Mucosa of descending colon (tissue), 3 donors: ENCODE measurements around the gene STING1. TPM values are rescaled to one million over a fixed set of nuclear protein-coding genes. Genes with fewer than 3 reads are reported as not detected.

ENCODE experiments used
- ATAC-seq: fragments of 200-7000 bp; cut with Tn5 transposase; one replicate; pipeline ENCODE4 v1.9.1; 2020; ENCODE audit warnings: mild to moderate bottlenecking, moderate library complexity
- DNase-seq, 3 donors: peaks; one replicate each; pipeline ENCODE4 v3.0.0-alpha.2; 2020
- H3K36me3 ChIP-seq: fragments of 200-600 bp; one replicate; pipeline ENCODE4 v1.8.0; 2021; ENCODE audit warnings: low read depth, mild to moderate bottlenecking
- H3K4me1 ChIP-seq: fragments of 200-600 bp; one replicate; pipeline ENCODE4 v1.8.0; 2021; ENCODE audit warnings: low read depth, mild to moderate bottlenecking
- H3K4me3 ChIP-seq: fragments of 200-600 bp; one replicate; pipeline ENCODE4 v1.8.0; 2021; ENCODE audit warnings: mild to moderate bottlenecking
- H3K9me3 ChIP-seq: fragments of 200-600 bp; one replicate; pipeline ENCODE4 v1.8.0; 2021; ENCODE audit warnings: mild to moderate bottlenecking
- CTCF ChIP-seq: fragments of 200-600 bp; IDR thresholded peaks from one replicate; pipeline ENCODE4 v1.8.0; 2022; ENCODE audit warnings: antibody characterized with exemption, mild to moderate bottlenecking
- intact Hi-C, 2 donors: fragments of 100-400 bp; cut with DNase I in 1 of 2; cut with micrococcal nuclease in 1 of 2; formaldehyde crosslinking; loops; one replicate each; pipeline versions ENCODE4 v1.11.0 to v1.11.1; 2022; cut with DNase I, micrococcal nuclease
- total RNA-seq, 3 donors: library from RNA; stranded (reverse); fragmentation: NEBNext Ultra II Directional in 2 of 3; extraction: Animal tissue kit (Norgen Biotek cat#: 25700) in 2 of 3; gene quantifications; one replicate each; pipeline versions ENCODE4 v1.2.1 to v1.2.4, GENCODE V29; 2021 to 2023
- donor health status: DM: no; HTN: no; CAD: no; lungs with moderate emphysema.
- donor health status: DM: no; HTN: no; CAD: no.
- donor health status: DM: no; HTN: yes; CAD: no.

STING1 gene
- total RNA-seq, 3 donors from 2014 or later: 27.0 to 63.3 (median 31.1) TPM

DNA sequence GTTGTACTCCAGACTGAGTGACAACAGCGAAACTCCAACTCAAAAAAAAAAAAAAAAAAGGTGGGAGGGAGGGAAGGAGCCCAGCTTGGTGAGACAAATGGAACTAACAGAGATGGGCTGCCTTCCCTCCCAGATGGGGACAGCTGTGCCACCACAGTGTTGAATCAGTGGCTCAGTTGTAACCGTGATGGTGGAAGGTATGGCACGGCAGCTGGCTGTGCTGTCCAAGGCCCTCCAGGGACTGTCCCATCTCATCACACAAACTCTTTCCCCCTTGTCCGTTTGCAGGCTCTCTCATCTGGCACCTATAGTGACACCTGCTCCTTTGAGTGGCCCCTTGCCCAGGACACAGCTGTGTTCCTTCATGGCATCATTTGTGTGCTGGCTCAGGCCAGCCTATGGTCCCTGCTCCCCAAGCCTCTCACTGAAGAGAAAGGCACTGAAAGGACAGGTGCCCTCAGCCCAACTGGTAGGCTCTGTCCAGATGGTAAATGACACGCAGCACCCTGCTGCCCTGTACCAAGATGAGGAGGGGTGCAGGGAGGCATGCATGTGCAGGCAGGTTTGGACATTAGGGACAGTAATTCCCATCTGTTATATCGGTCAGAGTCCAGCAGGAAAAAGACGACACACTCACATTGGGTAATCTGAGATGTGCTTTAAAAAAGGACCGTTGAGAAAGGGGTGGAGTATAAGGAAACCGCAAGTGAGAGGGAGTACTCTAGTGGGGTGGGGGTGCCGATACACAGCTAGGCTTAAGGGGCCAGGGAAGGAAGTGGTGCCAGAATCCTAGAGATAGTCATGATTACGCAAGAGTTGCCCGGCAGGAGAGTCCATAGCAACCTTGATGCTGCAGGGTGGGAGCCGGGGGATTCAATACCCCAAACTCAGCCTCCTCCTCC, 7.4 kb downstream of the STING1 start:
- Histone ChIP-seq H3K4me3 (no peak overlapping the region), H3K36me3 (no peaks in the 10 kb centered on the region), H3K9me3 (no peaks in the 10 kb centered on the region), H3K4me1 (peaks cover 17% of the 10 kb centered on the region)
- ATAC-seq: peak; percentile 72
- no peak for TF ChIP-seq CTCF
- peak in 2 of 3 donors; percentile 46 to 53 for DNase-seq
- intact Hi-C loops: no loop called here

DNA sequence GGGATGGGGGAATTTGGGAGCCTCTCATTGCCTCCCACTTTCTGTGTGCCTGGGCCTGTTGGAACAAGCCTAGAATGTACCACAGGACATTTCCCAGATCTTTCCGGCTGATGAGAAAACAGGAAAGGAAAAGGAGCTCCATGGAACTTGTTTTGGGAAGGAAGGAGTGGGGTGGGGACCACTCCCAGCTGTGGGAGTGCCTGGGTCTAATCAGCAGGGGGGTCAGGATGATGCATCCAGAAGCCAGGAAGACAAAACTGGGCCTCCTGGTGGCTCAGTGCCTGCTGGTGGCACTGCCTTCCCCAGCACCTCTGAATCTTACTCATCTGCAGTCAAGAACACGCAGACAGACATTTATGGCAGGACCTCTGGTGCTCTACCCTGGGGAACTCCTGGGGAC, 9.0 kb downstream of the STING1 start:
- Histone ChIP-seq H3K4me1 (peaks cover 17% of the 10 kb centered on the region), H3K36me3 (no peaks in the 10 kb centered on the region), H3K9me3 (no peaks in the 10 kb centered on the region), H3K4me3 (no peak overlapping the region)
- ATAC-seq (no peak), DNase-seq (no peak)
- no peak for TF ChIP-seq CTCF
- intact Hi-C loops: no loop called here

DNA sequence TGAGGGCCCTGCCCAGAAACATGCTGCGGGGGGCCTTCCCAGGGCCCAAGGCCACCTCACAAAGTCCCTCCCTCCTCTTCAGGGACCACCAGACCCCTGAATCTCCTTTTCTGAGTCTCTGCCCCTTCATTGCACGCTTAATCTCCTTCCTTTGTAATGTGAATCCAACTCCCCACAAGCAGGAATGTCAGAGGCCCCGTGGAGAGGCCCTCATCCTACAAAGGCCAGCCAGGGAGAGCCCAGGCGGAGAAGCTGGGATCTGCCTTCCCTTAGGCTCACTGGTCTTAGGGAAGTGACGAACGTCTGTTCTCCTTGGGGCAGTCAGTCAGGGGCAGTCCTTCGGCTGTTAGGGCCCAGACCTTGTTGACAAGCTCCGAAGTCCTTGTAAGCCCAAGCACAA, 9.5 kb downstream of the STING1 start:
- Histone ChIP-seq H3K9me3 (no peaks in the 10 kb centered on the region), H3K36me3 (no peaks in the 10 kb centered on the region), H3K4me1 (peaks cover 17% of the 10 kb centered on the region), H3K4me3 (no peak overlapping the region)
- no peak for ATAC-seq
- intact Hi-C loops: no loop called here
- TF ChIP-seq CTCF: no peak
- no peak for DNase-seq

DNA sequence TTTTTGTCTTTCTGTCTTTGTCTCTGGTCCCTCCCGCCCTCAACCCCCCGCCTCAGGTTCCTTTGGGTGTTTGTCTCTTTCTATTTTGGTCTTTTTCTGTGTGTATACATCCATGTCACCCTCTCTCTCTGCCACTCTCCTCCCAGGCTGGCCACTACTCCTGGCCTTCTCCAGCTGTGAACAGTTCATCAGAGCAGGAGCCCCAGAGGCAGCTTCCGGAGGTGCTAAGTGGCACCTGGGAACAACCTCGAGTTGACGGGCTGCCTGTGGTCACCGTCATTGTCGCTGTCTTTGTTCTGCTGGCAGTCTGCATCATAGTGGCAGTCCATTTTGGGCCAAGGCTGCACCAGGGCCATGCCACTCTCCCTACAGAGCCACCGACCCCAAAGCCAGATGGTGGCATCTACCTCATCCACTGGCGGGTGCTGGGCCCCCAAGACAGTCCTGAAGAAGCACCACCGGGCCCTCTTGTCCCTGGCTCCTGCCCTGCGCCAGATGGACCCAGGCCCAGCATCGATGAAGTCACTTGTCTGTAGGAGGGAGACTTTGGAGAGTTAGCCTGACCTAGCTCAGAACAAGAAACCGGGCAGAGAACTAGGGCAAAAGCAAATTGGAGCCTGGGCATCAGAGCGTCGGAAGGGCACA, 10.1 kb downstream of the STING1 start:
- intact Hi-C loops: no loop called here
- Histone ChIP-seq H3K9me3 (no peaks in the 10 kb centered on the region), H3K36me3 (no peaks in the 10 kb centered on the region), H3K4me3 (no peak overlapping the region), H3K4me1 (peaks cover 17% of the 10 kb centered on the region)
- ATAC-seq (no peak), DNase-seq (no peak)
- no peak for TF ChIP-seq CTCF

GRCh38 chr5:139470821-139471300, 11.7 kb downstream of the STING1 start, which contains the start of gene SMIM33:
Gene SMIM33 (plus strand): TSS chr5:139471004. CDS start chr5:139471122, 118 bp downstream.
- peak; percentile 78 to 82 (median 82) for DNase-seq
- H3K4me3 ChIP-seq: no peak within 1 kb of the TSS

More at GRCh38 chr5:139470821-139471300, 11.7 kb downstream of the STING1 start, which contains the start of gene SMIM33:
- no peak for TF ChIP-seq CTCF
- Histone ChIP-seq H3K36me3 (no peaks in the 10 kb centered on the region), H3K9me3 (no peaks in the 10 kb centered on the region), H3K4me1 (peaks cover 16% of the 10 kb centered on the region)
- ATAC-seq: peak; percentile 88
- intact Hi-C loops: no loop called here
